NCI-H2227 (cell line): Measurements from ENCODE around the gene SHC2.

Source experiments
- DNase-seq: peaks from one replicate; lab custom pipeline; 2025; ENCODE audit not compliant: unreplicated experiment; lab: John Stamatoyannopoulos, UW

Gene SHC2, protein sequence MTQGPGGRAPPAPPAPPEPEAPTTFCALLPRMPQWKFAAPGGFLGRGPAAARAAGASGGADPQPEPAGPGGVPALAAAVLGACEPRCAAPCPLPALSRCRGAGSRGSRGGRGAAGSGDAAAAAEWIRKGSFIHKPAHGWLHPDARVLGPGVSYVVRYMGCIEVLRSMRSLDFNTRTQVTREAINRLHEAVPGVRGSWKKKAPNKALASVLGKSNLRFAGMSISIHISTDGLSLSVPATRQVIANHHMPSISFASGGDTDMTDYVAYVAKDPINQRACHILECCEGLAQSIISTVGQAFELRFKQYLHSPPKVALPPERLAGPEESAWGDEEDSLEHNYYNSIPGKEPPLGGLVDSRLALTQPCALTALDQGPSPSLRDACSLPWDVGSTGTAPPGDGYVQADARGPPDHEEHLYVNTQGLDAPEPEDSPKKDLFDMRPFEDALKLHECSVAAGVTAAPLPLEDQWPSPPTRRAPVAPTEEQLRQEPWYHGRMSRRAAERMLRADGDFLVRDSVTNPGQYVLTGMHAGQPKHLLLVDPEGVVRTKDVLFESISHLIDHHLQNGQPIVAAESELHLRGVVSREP

DNA sequence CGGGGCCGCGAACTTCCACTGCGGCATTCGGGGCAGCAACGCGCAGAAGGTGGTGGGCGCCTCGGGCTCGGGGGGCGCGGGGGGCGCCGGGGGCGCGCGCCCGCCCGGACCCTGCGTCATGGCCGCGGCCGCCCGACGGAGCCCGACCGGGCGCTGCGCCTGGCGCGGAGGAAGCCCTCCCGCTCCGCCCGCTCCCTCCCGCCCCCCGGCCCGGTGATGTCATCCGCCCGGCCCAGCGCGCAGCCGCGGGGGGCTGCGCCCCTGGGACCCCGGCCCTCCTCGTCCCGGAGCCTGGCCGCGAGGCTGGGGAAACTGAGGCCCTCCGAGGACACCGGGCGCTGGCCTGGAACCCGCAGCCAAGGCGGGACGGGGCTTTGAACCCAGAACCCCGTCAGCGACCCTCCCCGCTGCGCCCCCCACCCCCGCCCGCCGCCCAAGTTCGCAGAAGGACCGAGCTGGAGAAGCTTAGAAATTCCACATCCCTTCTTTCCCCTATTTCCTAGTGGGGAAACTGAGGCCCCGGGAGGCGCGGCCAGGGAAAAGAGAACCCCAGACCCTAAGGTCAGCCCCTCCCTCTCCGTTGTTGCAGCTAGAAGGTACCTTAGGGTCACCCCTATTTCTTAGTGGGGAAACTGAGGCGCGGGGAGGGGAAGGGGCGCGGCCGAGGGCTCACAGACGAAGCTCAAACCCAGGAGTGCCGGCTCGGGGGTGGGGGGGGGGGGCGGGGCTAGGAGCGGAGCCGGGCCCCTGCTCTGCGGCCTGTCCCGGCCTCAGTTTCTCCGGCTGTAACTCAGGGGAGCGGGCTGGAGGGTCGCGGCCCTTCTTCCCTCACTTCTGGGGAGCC, at the start of gene SHC2:
Gene SHC2 (minus strand): TSS at position 157 of the 844 bp plus-strand sequence. CDS start 37 bp downstream, at position 120.
- DNase-seq = peak; percentile 59

DNA sequence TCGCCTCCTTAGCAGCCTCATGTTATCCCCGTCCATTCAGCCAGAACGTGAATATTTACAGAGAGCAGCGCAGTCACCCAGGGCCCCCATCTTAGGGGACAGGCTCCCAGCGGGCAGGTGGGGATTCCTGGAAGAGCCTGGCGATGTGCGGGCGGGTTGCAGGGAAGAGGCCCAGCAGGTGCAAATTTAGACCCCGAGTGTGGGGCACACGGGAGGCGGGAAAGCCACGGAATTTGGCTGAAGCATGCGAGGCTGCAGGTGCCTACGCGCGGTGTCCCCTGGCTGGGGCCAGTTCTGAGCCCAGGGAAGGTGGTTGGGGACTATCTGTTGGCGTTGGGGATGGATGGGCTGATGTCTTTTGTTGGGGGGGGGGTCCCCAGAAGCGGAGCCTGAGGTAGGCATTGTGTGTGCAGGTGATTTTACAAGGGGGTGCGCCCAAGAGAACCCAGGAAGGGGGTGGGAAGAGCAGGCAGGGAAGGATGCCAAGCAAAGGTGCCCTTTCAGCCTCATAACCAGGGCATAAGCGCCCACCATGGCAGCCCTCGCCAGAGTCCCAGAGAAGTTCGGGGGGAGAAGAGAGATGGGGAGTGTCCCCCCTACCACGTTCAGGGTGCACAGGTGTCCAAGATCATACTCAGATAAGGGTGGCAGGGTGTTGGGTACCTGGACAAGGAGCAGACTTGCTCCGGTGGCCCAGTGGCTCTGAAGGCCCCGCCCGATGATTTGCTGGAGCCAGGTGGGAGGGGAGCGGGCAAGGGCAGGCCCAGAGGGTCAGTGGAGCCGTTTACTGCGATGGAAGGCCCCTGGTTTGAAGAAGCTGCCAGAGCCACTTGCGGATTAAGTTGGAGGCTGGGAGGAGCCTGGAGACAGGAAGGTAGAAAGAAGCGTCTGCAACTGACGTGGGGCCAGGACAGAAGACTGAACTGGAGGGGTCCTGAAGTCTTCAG, 47.6 kb upstream of the SHC2 start:
- DNase-seq = no peak

DNA sequence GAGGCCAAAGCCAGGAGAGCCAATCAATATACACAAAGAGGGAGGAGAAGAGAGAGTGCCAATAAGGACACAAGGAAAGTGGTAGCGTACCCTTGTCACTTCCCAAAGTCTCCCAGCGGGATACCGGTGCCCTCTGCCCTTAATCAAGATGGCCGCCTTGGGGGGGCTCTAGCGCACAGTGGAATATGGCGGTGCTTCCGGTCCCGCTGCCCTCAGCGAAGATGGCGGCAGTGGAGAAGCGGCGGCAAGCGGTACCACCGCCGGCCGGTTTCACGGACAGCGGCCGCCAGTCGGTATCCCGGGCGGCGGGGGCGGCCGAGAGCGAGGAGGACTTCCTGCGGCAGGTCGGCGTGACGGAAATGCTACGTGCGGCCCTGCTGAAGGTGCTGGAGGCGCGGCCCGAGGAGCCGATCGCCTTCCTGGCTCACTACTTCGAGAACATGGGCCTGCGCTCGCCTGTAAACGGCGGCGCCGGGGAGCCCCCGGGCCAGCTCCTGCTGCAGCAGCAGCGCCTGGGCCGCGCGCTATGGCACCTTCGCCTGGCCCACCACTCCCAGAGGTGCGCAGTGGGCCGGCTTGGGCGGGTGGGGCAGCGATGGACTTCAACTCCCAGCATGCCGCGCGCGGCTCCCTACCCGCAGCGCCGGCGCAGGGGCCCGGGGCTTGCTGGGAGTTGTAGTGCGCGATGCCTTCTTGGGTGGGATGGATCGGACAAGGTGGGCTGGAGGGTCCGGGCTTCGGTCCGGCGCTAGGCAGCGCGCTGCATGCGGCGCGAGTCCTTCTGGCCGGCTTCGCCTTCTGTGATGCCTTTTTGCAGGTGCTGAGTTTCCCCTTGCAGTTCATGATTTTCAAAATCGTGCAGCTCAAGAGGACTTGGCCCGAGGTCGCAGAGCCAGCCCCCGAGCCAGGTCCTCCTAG, 46.7 kb upstream of the SHC2 start, which contains the start of gene TPGS1:
Gene TPGS1 (plus strand): TSS at position 212 of the 918 bp plus-strand sequence. CDS start 10 bp downstream, at position 222.
- DNase-seq = peak; percentile 87

DNA sequence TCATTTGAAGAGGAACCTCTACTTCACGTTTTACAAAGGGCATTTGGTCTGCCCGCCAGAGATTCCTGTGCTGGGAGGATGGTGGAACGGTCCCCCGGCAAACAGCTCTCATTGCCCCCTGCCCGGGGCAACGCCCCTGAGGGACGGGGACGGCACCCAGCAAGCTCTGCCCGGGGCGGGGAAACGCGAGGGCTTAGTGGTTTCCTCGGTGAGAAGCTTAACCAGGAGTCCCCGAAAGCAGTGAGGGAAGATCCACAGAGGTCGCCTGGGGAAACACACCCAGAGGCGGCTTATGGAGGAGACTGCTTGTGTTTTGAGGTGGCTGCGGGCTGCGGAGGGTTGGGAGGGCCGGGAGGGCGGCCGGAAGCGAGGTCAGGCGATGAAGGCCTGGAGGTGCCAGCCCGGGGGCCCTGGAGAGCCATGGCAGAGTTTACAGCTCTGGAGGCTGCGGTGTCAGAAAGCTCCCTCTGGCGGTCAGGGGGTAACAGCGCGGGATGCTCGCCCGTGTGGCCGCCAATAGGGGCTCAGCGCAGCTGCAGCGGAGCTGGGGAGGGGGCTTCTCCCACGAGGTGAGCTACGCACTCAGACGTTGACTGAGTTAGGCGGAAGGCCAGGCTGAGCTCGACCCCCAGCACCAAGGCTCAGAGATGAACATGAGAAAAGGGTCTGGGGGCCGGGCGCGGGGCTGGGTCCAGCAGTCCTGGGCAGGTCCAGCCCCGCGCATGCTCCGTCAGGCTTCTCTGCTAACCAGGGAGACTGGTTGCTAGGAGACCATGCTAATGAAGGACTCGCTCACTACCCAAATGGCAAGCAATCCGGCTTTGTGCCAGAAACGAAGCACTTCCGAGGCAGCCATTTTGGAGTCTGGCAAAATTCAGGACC, 45.8 kb upstream of the SHC2 start:
- DNase-seq = peak; percentile 96

DNA sequence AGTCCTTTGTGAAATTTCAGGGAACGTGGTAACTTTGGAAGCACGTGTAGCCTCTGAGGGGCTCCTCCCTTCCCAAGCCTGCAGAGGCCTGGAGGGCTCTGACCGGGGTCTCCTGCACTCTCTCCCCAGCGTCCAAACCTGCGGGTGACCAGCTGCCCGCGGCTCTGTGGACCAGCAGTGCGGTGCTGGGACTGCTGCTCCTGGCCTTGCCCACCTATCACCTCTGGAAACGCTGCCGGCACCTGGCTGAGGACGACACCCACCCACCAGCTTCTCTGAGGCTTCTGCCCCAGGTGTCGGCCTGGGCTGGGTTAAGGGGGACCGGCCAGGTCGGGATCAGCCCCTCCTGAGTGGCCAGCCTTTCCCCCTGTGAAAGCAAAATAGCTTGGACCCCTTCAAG, 43.8 kb upstream of the SHC2 start:
- DNase-seq = no peak

DNA sequence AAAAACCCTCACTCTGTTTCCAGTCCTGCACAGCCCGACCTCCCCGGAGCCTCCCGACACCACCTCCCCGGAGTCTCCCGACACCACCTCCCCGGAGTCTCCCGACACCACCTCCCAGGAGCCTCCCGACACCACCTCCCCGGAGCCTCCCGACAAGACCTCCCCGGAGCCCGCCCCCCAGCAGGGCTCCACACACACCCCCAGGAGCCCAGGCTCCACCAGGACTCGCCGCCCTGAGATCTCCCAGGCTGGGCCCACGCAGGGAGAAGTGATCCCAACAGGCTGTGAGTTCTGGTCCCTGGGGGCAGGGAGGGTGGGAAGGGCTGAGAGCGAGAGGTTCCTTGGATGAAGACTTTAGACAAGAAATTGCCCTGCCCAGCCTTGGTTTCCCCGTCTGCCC, 40.8 kb upstream of the SHC2 start:
- no peak for DNase-seq

DNA sequence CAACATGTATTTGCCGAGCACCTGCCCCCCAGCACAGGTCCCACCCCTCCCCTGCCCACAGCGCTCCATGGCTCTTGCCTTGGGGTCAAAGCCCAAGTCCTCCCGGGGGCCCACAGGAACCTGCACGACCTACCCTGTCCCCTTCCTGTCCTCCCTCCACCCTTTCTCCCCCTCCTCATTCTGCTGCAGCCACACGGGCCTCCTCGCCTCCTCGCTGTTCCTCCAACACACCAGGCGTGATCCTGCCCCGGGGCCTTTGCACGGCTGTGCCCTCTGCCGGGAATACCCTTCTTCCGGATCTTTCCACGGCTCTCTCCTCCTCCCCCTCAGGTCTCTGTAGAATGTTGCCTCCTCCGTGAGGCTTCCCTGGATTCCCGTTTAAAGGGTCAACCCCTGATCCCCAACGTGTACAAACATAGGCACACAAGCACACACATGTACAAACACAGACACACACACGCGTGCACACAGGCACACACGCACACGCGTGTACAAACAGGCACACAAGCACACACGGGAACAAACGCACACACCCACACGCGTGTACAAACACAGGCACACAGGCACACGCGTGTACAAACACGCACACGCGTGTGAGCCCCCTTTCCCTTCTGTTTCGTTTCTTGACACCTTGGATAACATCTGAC, 38.3 kb upstream of the SHC2 start:
- DNase-seq = no peak

DNA sequence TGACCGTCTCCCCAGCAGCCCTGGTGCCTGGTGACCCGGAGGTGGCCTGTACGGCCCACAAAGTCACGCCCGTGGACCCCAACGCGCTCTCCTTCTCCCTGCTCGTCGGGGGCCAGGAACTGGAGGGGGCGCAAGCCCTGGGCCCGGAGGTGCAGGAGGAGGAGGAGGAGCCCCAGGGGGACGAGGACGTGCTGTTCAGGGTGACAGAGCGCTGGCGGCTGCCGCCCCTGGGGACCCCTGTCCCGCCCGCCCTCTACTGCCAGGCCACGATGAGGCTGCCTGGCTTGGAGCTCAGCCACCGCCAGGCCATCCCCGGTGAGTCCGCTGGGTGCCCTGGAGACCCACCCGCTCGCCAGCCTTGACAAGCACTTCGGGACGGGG, 37.7 kb upstream of the SHC2 start:
- DNase-seq = no peak

DNA sequence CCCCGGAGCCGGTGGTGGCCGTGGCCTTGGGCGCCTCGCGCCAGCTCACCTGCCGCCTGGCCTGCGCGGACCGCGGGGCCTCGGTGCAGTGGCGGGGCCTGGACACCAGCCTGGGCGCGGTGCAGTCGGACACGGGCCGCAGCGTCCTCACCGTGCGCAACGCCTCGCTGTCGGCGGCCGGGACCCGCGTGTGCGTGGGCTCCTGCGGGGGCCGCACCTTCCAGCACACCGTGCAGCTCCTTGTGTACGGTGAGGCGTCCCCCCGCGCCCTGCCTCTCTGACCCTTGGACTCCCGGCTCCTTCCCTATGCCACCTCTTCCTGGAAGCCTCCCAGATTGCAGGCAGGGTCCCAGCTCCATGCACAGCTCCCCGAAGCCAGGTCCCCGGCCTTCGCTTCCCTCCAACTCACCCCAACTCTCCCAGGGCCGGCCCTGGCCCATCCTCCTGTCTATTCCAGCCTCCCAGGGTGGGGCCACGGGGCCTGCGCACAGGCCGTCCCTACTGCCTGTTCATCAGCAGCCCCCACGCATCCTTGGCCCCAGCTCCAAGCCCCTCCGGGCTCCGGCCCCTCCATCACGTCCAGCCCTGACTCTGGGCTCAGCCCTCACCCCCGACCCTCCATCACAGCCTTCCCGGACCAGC, 37.2 kb upstream of the SHC2 start:
- no peak for DNase-seq

DNA sequence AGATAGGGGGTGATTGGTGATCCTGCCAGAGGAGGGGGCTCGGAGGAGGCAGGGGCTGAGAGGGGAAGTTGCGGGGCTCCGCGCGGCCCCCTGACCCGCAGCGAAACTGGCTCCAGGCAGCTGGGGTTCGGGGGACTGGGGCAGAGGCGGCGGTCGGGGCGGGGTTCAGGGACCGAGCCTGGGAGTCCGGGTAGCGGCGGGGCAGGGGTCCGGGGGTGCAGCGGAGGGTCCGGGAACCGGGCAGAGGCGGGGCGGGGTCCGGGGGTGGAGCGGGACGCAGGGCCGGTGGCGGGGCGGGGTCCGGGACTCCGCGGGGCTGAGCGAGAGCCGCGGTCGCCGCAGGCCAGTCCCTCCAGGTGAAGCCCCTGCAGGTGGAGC, 36.6 kb upstream of the SHC2 start:
- no peak for DNase-seq

DNA sequence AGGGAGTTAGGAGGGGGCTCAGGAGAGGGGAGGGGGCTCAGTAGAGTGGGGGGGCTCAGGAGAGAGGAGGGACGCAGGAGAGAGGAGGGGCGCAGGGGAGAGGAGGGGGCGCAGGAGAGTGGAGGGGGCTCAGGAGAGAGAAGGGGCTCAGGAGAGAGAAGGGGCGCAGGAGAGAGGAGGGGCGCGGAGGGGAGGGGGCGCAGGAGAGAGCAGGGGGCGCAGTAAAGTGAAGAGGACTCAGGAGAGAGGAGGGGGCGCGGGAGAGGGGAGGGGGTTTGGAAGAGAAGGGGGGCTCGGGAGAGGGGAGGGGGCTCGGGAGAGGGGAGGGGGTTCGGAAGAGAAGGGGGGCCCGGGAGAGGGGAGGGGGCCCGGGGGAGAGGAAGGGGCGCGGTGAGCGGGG, 36.2 kb upstream of the SHC2 start:
- no peak for DNase-seq

DNA sequence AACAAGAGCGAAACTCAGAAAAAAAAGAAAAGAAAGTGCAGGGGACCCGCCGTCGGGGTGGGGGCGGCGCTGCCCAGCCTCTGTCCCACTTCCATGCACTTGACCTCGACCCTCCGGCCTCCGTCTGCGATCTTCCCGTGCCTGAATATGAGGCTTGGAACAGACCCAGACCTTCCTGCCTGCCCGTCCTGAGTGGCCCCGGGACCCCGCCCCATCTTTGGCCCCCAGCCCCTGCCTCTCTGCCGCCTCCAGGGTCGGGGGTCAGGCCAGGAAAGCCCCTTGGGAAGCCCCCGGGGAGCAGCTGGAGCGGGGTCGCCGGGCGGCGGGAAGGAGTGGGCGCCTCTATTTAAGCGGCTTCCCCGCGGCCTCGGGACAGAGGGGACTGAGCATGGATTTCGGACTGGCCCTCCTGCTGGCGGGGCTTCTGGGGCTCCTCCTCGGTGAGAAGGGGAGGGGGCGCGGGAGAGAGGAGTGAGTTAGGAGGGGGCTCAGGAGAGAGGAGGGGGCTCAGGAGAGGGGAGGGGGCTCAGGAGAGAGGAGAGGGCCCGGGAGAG, 35.4 kb upstream of the SHC2 start, which contains the start of gene MADCAM1:
Gene MADCAM1 (plus strand): TSS at position 375 of the 554 bp plus-strand sequence. CDS start 14 bp downstream, at position 389.
- no peak for DNase-seq

DNA sequence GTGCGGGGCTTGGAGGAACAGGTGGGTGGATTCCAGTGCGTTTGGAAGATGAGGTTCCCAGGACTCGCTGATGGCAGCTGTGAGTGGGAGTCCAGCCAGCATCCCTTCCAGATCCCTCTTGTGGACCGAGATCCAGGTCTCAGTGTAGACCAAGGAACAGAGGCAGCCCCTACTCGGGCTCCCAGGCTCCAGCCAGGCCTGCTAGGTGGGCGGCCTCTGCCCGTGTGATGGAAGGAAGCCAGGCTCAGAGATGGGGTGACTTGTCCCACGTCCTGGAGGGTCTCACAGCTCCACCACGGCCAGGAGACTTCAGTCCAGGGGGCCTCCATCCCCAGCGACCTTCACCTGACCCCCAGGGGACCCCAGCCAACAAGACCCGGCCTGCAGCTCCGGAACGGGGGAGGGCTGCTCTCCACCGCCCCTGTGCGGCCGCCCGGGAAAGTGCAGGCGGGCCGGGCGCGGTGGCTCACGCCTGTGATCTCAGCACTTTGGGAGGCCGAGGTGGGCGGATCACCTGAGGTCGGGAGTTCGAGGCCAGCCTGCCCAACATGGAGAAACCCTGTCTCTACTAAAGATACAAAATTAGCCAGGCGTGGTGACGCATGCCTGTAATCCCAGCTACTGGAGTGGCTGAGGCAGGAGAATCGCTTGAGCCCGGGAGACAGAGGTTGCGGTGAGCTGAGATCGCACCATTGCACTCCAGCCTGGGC, 34.7 kb upstream of the SHC2 start:
- peak; percentile 42 for DNase-seq

DNA sequence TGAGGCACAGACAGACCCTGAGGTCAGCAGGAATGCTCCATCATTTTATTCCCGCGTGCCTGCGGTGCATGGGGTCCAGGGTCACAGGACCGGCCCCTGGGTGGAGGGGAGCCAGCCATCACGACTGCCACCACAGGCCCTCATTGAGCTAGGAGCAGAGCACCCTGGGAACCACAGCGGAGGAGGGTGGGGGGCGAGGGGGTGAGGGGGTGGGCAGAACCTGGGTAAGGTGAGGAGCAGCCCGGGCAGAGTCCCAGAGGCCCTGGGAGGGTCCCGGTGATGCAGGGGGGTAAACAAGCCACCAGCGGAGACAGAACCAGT, 34.2 kb upstream of the SHC2 start:
- no peak for DNase-seq

DNA sequence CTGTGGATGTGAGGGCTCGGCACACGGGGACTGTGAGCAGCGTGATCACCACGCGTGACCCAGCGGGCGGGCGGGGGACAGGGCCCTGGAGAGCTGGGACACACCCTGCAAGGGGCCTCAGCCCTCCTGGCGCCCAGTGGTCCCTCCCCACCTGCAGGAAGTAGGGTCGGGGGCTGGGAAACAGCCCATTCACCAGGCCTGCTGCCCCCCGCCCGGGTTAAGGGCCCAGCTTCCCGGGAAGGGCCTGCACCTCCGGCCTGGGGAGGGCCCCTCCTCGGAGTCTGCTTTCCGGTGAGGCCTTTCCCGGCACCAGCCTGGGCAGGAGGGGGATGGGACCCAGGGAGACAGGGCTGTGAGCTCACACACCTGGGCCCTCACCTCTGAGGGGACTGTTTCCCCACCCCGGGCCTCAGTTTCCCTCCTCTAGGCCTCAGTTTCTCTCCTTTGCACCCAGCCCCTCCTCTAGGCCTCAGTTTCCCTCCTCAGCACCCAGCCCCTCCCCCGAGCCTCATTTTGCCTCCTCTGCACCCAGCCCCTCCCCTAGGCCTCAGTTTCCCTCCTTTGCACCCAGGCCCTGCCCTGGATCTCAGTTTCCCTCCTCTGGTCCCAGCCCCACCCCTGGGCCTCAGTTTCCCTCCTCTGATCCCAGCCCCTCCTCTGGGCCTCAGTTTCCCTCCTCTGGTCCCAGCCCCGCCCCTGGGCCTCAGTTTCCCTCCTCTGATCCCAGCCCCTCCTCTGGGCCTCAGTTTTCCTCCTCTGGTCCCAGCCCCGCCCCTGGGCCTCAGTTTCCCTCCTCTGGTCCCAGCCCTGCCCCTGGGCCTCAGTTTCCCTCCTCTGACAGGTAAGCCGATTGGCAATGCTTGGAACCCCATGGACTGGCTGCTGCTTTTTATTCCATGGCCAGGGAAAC, 33.6 kb upstream of the SHC2 start:
- DNase-seq = no peak
